GM12878 (cell line): Measurements from ENCODE around the gene SYNJ2BP. TPM values are rescaled to one million over a fixed set of nuclear protein-coding genes. Genes with fewer than 3 reads are reported as not detected.
A peak's percentile ranks its signal among the peaks of the same experiment; 100 is the strongest.

ENCODE experiments used
- ATAC-seq: fragments of 200-7000 bp; cut with Tn5 transposase; 3 replicates; pipeline ENCODE4 v1.9.1; 2020; ENCODE audit warnings: mild to moderate bottlenecking, moderate library complexity
- BruUV-seq: library from RNA; stranded (reverse); fragments of 400-500 nt; replicated peaks from 2 replicates; lab custom pipeline; 2021; lab: Mats Ljungman, UMichigan
- CTCF ChIA-PET: fragments of 300-600 bp; sonication (Branson Sonifier 250); formaldehyde crosslinking; extraction: SDS; loops from one replicate; lab custom pipeline; 2021; ENCODE audit warnings: inconsistent platforms; lab: Yijun Ruan, JAX
- POLR2A ChIA-PET: fragments of 350-600 bp; formaldehyde crosslinking; extraction: SDS; loops from one replicate; lab custom pipeline; 2021; ENCODE audit warnings: inconsistent platforms; lab: Charles Lee
- RAD21 ChIA-PET: fragments of 300-600 bp; sonication (Branson Sonifier 250); formaldehyde crosslinking; loops from one replicate; lab custom pipeline; 2023; ENCODE audit warnings: antibody characterized with exemption; ENCODE audit not compliant: unreplicated experiment; lab: Charles Lee
- SMC1A ChIA-PET: fragments of 300-600 bp; sonication (Branson Sonifier 250); formaldehyde crosslinking; loops from one replicate; lab custom pipeline; 2023; ENCODE audit not compliant: unreplicated experiment, uncharacterized antibody; lab: Charles Lee
- DNase-seq: peaks from one replicate; pipeline ENCODE4 v3.0.0-alpha.2; 2011; ENCODE audit warnings: low read depth, low spot score
- FAIRE-seq: peaks from 3 replicates; lab custom pipeline; 2011; peaks lifted over from hg19 to GRCh38; lab: Jason Lieb, UNC
- H2AFZ ChIP-seq: 2 replicates; pipeline ENCODE4 v1.6.0; 2011; ENCODE audit warnings: low read depth, low read length, control low read depth; ENCODE audit not compliant: control insufficient read depth
- H3K27ac ChIP-seq: 2 replicates; pipeline ENCODE4 v1.5.1; 2011; ENCODE audit warnings: control low read depth; ENCODE audit not compliant: control insufficient read depth, insufficient read depth
- H3K27me3 ChIP-seq, 2 experiments: replicated peaks in 1 of 2; 2 replicates each; pipeline versions ENCODE4 v1.6.0 to v1.6.1; 2011; ENCODE audit warnings: low read length in 1 of 2; ENCODE audit not compliant: control insufficient read depth in 2 of 2, insufficient read depth in 2 of 2
- H3K36me3 ChIP-seq, 2 experiments: 2 replicates each; pipeline ENCODE4 v1.5.1; 2011; ENCODE audit warnings: low read length in 1 of 2; ENCODE audit not compliant: control insufficient read depth in 2 of 2, insufficient read depth in 2 of 2
- H3K4me1 ChIP-seq: 2 replicates; pipeline ENCODE4 v1.6.1; 2011; ENCODE audit warnings: mild to moderate bottlenecking, low read length, moderate library complexity, mixed read lengths; ENCODE audit not compliant: control insufficient read depth, insufficient read depth
- H3K4me2 ChIP-seq: 2 replicates; pipeline ENCODE4 v1.6.0; 2011; ENCODE audit warnings: control low read depth; ENCODE audit not compliant: control insufficient read depth, insufficient read depth
- H3K4me3 ChIP-seq: fragments of 200-600 bp; sonication (generic); 2 replicates; pipeline ENCODE4 v1.5.1; 2016
- H3K79me2 ChIP-seq: 2 replicates; pipeline ENCODE4 v1.6.0; 2011; ENCODE audit warnings: low read length; ENCODE audit not compliant: control insufficient read depth, insufficient read depth
- H3K9ac ChIP-seq: 2 replicates; pipeline ENCODE4 v1.8.0; 2011; ENCODE audit warnings: low read length, control low read depth, mixed read lengths; ENCODE audit not compliant: control insufficient read depth, insufficient read depth
- H3K9me3 ChIP-seq: replicated peaks from 3 replicates; pipeline ENCODE4 v1.5.1; 2011; ENCODE audit warnings: mild to moderate bottlenecking, low read length; ENCODE audit not compliant: control insufficient read depth, insufficient read depth
- H4K20me1 ChIP-seq: 2 replicates; pipeline ENCODE4 v1.6.0; 2011; ENCODE audit not compliant: control insufficient read depth, insufficient read depth
- ATF7 ChIP-seq: fragments of 450-650 bp; IDR thresholded peaks from 2 replicates; pipeline ENCODE4 v1.6.1; 2016; ENCODE audit warnings: low read depth, mild to moderate bottlenecking
- BCLAF1 ChIP-seq: fragments of 450-650 bp; IDR thresholded peaks from 2 replicates; pipeline ENCODE4 v1.6.1; 2017; ENCODE audit warnings: antibody characterized with exemption, mild to moderate bottlenecking, moderate library complexity
- CBX3 ChIP-seq: fragments of 200-600 bp; sonication (generic); IDR thresholded peaks from 2 replicates; pipeline ENCODE4 v1.6.1; 2016; ENCODE audit warnings: low read depth, borderline replicate concordance
- CREM ChIP-seq: IDR thresholded peaks from 2 replicates; pipeline ENCODE4 v1.6.1; 2014; ENCODE audit warnings: antibody characterized with exemption, low read depth
- EED ChIP-seq: sonication (generic); IDR thresholded peaks from 2 replicates; pipeline ENCODE4 v1.6.1; 2016; ENCODE audit warnings: antibody characterized with exemption, low read depth
- EGR1 ChIP-seq, 2 experiments: IDR thresholded peaks; 1 replicate in 1 of 2; 2 replicates in 1 of 2; pipeline ENCODE4 v1.6.1; 2011 to 2012; ENCODE audit warnings: low read depth in 2 of 2, low read length in 2 of 2, borderline replicate concordance in 1 of 2, mild to moderate bottlenecking in 1 of 2, moderate library complexity in 1 of 2
- LARP7 ChIP-seq: fragments of 450-650 bp; IDR thresholded peaks from 2 replicates; pipeline ENCODE4 v1.6.1; 2017; ENCODE audit warnings: mild to moderate bottlenecking
- NFYA ChIP-seq: IDR thresholded peaks from 2 replicates; pipeline ENCODE4 v1.6.1; 2011; ENCODE audit warnings: low read depth, mild to moderate bottlenecking, low read length, improper control_type of control experiment, borderline replicate concordance
- NR2F1 ChIP-seq: fragments of 450-650 bp; conservative IDR thresholded peaks from 2 replicates; pipeline ENCODE4 v1.6.1; 2017; ENCODE audit warnings: mild to moderate bottlenecking
- RAD21 ChIP-seq: IDR thresholded peaks from 2 replicates; pipeline ENCODE4 v1.6.1; 2011; ENCODE audit warnings: mild to moderate bottlenecking, low read depth, low read length, moderate library complexity; ENCODE audit not compliant: insufficient read depth
- RELB ChIP-seq: fragments of 450-650 bp; IDR thresholded peaks from 2 replicates; pipeline ENCODE4 v1.6.1; 2017; ENCODE audit warnings: low read depth, mild to moderate bottlenecking, moderate library complexity
- RUNX3 ChIP-seq: IDR thresholded peaks from 2 replicates; pipeline ENCODE4 v1.6.1; 2012; ENCODE audit warnings: low read length, inconsistent platforms
- SMC3 ChIP-seq: IDR thresholded peaks from 2 replicates; pipeline ENCODE4 v1.6.1; 2011; ENCODE audit warnings: low read length, improper control_type of control experiment, borderline replicate concordance
- WRNIP1 ChIP-seq: IDR thresholded peaks from 2 replicates; pipeline ENCODE4 v1.6.1; 2011; ENCODE audit warnings: low read depth, low read length, improper control_type of control experiment, borderline replicate concordance
- ZBTB33 ChIP-seq: fragments of 450-650 bp; IDR thresholded peaks from 2 replicates; pipeline ENCODE4 v1.6.1; 2017; ENCODE audit warnings: mild to moderate bottlenecking
- WGBS: methylation state at CpG from one replicate; pipeline ENCODE4 v1.1.6; 2016; ENCODE audit warnings: low lambda C conversion rate; ENCODE audit not compliant: insufficient replicate concordance, insufficient coverage; ENCODE audit errors: missing lambda C conversion rate; 5-methylcytosine and 5-hydroxymethylcytosine counted together
- in situ Hi-C: fragments of 300-500 bp; cut with MboI; formaldehyde crosslinking; loops from 9 replicates; pipeline ENCODE4 v1.14.3; 2018; ENCODE audit warnings: mixed read lengths
- intact Hi-C: fragments of 100-400 bp; cut with micrococcal nuclease; formaldehyde crosslinking; loops from one replicate; pipeline ENCODE4 v1.14.2; 2022; ENCODE audit not compliant: unreplicated experiment
- polyA plus RNA-seq, 11 experiments: library from polyadenylated mRNA; depleted of rRNA in 4 of 11; unstranded in 6 of 11; stranded (reverse) in 5 of 11; fragments of >200 nt; fragmentation: Nextera tagmentation in 4 of 11; fragmentation: Illumina TruSeq in 1 of 11; extraction: Ambion mirVana in 4 of 11; extraction: Trizol in 1 of 11; gene quantifications; 1 replicate in 1 of 11; 2 replicates in 10 of 11; pipeline versions ENCODE4 v1.2.1 to v1.2.3, GENCODE V29; 2011 to 2016; ENCODE audit warnings: inconsistent platforms in 2 of 11, missing spikeins in 2 of 11, low read depth in 1 of 11
- total RNA-seq, 4 experiments: library from RNA; depleted of rRNA in 3 of 4; stranded (reverse); fragments of >200 nt in 3 of 4; fragmentation: Illumina TruSeq in 1 of 4; extraction: Trizol in 1 of 4; gene quantifications; 2 replicates each; pipeline versions ENCODE4 v1.2.1 to v1.2.3, GENCODE V29; 2013 to 2021

The SYNJ2BP gene
- total and polyA plus RNA-seq, 10 of the 15 experiments (the other 5 are each of a cell fraction or from before 2014, with no cell fraction given): 8.0 to 27.5 (median 17.5) TPM

GRCh38 chr14:70454731-70455130 lies 37.8 kb upstream of the SYNJ2BP start (continued):
- TF ChIP-seq WRNIP1: no peak
- no peak for TF ChIP-seq EED
- no peak for TF ChIP-seq RUNX3
- TF ChIP-seq EGR1 (IDR thresholded peaks at IDR 0.05; ENCODE audit: borderline replicate concordance in 1 of 2, low read depth in 2 of 2, low read length in 2 of 2): no peak
- no peak for TF ChIP-seq LARP7
- TF ChIP-seq BCLAF1: no peak
- TF ChIP-seq RAD21: no peak
- TF ChIP-seq, all 136 proteins: peak for 0

DNA sequence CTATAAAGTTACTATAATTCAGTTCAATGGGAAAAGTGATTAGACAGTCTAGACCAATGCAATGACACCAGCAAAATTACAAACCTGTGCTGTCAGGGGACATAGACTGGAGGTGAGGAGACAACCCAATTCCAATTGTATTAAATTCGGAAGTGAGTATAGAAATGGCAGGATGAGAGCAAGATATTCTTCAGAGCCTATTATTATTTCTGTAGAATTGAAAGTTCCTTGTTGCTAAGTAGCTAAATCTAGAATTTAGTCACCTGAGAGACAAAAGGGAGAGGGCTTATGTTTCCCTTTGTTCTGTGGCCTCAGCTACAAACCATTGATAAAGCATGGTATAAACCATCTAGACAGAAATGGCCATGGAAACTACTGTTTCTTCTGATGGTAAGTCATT lies 35.0 kb upstream of the SYNJ2BP start, which contains the start of gene ADAM21:
ADAM21 (plus strand) TSS at position 301 of the 400 bp plus-strand sequence. CDS start 5,326 bp downstream, outside the sequence.
- POLR2A ChIA-PET: no interaction called here
- no peak for FAIRE-seq
- no peaks in the 10 kb centered on the region; the same call in 2 of the 3 replicates for H3K9me3 ChIP-seq
- no peaks in the 10 kb centered on the region for H4K20me1 ChIP-seq
- in situ Hi-C loops: no loop called here
- H3K9ac ChIP-seq: no peak within 1 kb of the TSS
- WGBS: 38% methylated on average over 1 of the region's 1 CpG
- H3K4me3 ChIP-seq: no peak within 1 kb of the TSS
- BruUV-seq: no TSS peak
- no peaks in the 10 kb centered on the region for H3K36me3 ChIP-seq
- intact Hi-C loops: no loop called here
- no peak within 1 kb of the TSS for H3K27ac ChIP-seq
- SMC1A ChIA-PET: no interaction called here
- TF ChIP-seq NFYA: no peak
- TF ChIP-seq ZBTB33: no peak
- no peak for TF ChIP-seq CREM
- TF ChIP-seq LARP7: no peak
- TF ChIP-seq CBX3: no peak
- TF ChIP-seq NR2F1: no peak
- no peak for TF ChIP-seq ATF7
- TF ChIP-seq RELB: no peak
- no peak for TF ChIP-seq SMC3
- H3K79me2 ChIP-seq: no peaks in the 10 kb centered on the region
- CTCF ChIA-PET: no interaction called here
- RAD21 ChIA-PET: no interaction called here
- peaks cover 0 to 3% of the 10 kb centered on the region in 2 experiments; a peak in 1 of 4 replicates for H3K27me3 ChIP-seq
- ATAC-seq: peak; percentile 19; the same call in 1 of the 3 replicates
- no peak within 1 kb of the TSS for H2AFZ ChIP-seq
- no peaks in the 10 kb centered on the region; the same call in 1 of the 2 replicates for H3K4me1 ChIP-seq
- DNase-seq: no peak
- H3K4me2 ChIP-seq: no peak within 1 kb of the TSS
